Ramos (cell line): ENCODE results near the gene KRT20.

Source experiments
- in situ Hi-C: fragments of 300-500 bp; cut with MboI; formaldehyde crosslinking; loops from one replicate; pipeline ENCODE4 v1.14.3; 2022; ENCODE audit warnings: low sequenced_read_pairs; ENCODE audit not compliant: unreplicated experiment

Gene KRT20

GRCh38 chr17:40884708-40885512, at the start of gene KRT20:
KRT20 (minus strand) TSS chr17:40885242; CDS start chr17:40885185, 57 bp downstream.
- in situ Hi-C loops, result no loop called here

- in situ Hi-C loops, result loop anchor here (25.0 kb wide), 1 partner anchor 95 kb away; no protein-coding TSS in a partner anchor
Measured at GRCh38 chr17:40932608-40933007, 47.6 kb upstream of the KRT20 start.

- in situ Hi-C loops, result loop anchor here (25.0 kb wide), 1 partner anchor 94 kb away; no protein-coding TSS in a partner anchor
Measured at GRCh38 chr17:40931311-40931710, 46.3 kb upstream of the KRT20 start.

- in situ Hi-C loops, result loop anchor here (25.0 kb wide), 1 partner anchor 89 kb away; no protein-coding TSS in a partner anchor
Measured at GRCh38 chr17:40926341-40926740, 41.3 kb upstream of the KRT20 start.

GRCh38 chr17:40922239-40922638, 37.2 kb upstream of the KRT20 start:
- in situ Hi-C loops, result no loop called here

GRCh38 chr17:40921026-40921425, 36.0 kb upstream of the KRT20 start:
- in situ Hi-C loops, result no loop called here

- in situ Hi-C loops, result loop anchor here (10.0 kb wide), 1 partner anchor 738 kb away; no protein-coding TSS in a partner anchor
Measured at GRCh38 chr17:40917116-40917515, 32.1 kb upstream of the KRT20 start.

GRCh38 chr17:40916366-40916765, 31.3 kb upstream of the KRT20 start:
- in situ Hi-C loops, result loop anchor here (10.0 kb wide), 1 partner anchor 738 kb away; no protein-coding TSS in a partner anchor

- in situ Hi-C loops, result loop anchor here (10.0 kb wide), 1 partner anchor 739 kb away; no protein-coding TSS in a partner anchor
Measured at GRCh38 chr17:40915721-40916256, 30.7 kb upstream of the KRT20 start.

GRCh38 chr17:40915199-40915661, 30.2 kb upstream of the KRT20 start:
- in situ Hi-C loops, result loop anchor here (10.0 kb wide), 1 partner anchor 740 kb away; no protein-coding TSS in a partner anchor

- in situ Hi-C loops, result loop anchor here (10.0 kb wide), 1 partner anchor 741 kb away; no protein-coding TSS in a partner anchor
Measured at GRCh38 chr17:40914075-40914855, 29.2 kb upstream of the KRT20 start.

- in situ Hi-C loops, result loop anchor here (10.0 kb wide), 1 partner anchor 742 kb away; no protein-coding TSS in a partner anchor
Measured at GRCh38 chr17:40912486-40913210, 27.6 kb upstream of the KRT20 start.

GRCh38 chr17:40910441-40910841, 25.4 kb upstream of the KRT20 start:
- in situ Hi-C loops, result loop anchor here (10.0 kb wide), 1 partner anchor 744 kb away; no protein-coding TSS in a partner anchor

- in situ Hi-C loops, result loop anchor here (10.0 kb wide), 1 partner anchor 745 kb away; no protein-coding TSS in a partner anchor
Measured at GRCh38 chr17:40909755-40910154, 24.7 kb upstream of the KRT20 start.

GRCh38 chr17:40909351-40909750, 24.3 kb upstream of the KRT20 start:
- in situ Hi-C loops, result no loop called here

GRCh38 chr17:40906613-40907012, 21.6 kb upstream of the KRT20 start:
- in situ Hi-C loops, result no loop called here

- in situ Hi-C loops, result no loop called here
Measured at GRCh38 chr17:40905370-40905769, 20.3 kb upstream of the KRT20 start.

GRCh38 chr17:40903129-40903847, 18.2 kb upstream of the KRT20 start:
- in situ Hi-C loops, result no loop called here

GRCh38 chr17:40902498-40902897, 17.5 kb upstream of the KRT20 start:
- in situ Hi-C loops, result no loop called here
